H1 (cell line): Measurements from ENCODE around the gene SYNDIG1. TPM values are rescaled to one million over a fixed set of nuclear protein-coding genes. Genes with fewer than 3 reads are reported as not detected.

Experiments used
- CTCF ChIA-PET: fragments of 300-600 bp; sonication (Branson Sonifier 250); formaldehyde crosslinking; loops from one replicate; lab custom pipeline; 2021; ENCODE audit not compliant: partially characterized antibody; lab: Charles Lee
- POLR2A ChIA-PET: fragments of 300-600 bp; sonication (Branson Sonifier 250); formaldehyde crosslinking; loops from one replicate; lab custom pipeline; 2021; ENCODE audit warnings: inconsistent platforms; ENCODE audit not compliant: partially characterized antibody; lab: Charles Lee
- DNase-seq, 2 experiments: peaks; one replicate each; pipeline versions ENCODE4 v3.0.0 to v3.0.0-alpha.2; 2010 to 2022; ENCODE audit warnings: low spot score in 2 of 2, low read depth in 1 of 2, mixed read lengths in 1 of 2
- FAIRE-seq: peaks from 2 replicates; lab custom pipeline; 2011; peaks lifted over from hg19 to GRCh38; lab: Jason Lieb, UNC
- H2AFZ ChIP-seq: 2 replicates; pipeline ENCODE4 v1.8.1; 2012; ENCODE audit warnings: low read length, inconsistent platforms
- H2AK5ac ChIP-seq: 2 replicates; pipeline ENCODE4 v1.6.1; 2013; ENCODE audit warnings: low read depth, low read length
- H2BK120ac ChIP-seq: replicated peaks from 2 replicates; pipeline ENCODE3; 2013; ENCODE audit warnings: low read depth, low read length, inconsistent platforms
- H2BK12ac ChIP-seq: 2 replicates; pipeline ENCODE4 v1.6.1; 2013; ENCODE audit warnings: low read depth, low read length
- H2BK15ac ChIP-seq: 2 replicates; pipeline ENCODE4 v1.6.1; 2013; ENCODE audit warnings: low read length
- H2BK20ac ChIP-seq: 2 replicates; pipeline ENCODE4 v1.6.1; 2013; ENCODE audit warnings: low read length
- H2BK5ac ChIP-seq: 2 replicates; pipeline ENCODE4 v1.6.1; 2013; ENCODE audit warnings: low read depth, low read length
- H3K14ac ChIP-seq: 2 replicates; pipeline ENCODE4 v1.6.1; 2013; ENCODE audit warnings: inconsistent platforms; ENCODE audit not compliant: insufficient read length
- H3K18ac ChIP-seq: 2 replicates; pipeline ENCODE4 v1.6.1; 2013; ENCODE audit warnings: low read length; ENCODE audit errors: extremely low read depth
- H3K23ac ChIP-seq: 2 replicates; pipeline ENCODE4 v1.6.1; 2013; ENCODE audit warnings: inconsistent platforms; ENCODE audit not compliant: insufficient read length
- H3K23me2 ChIP-seq: 2 replicates; pipeline ENCODE4 v1.6.1; 2013; ENCODE audit warnings: low read depth, low read length
- H3K27ac ChIP-seq: 2 replicates; pipeline ENCODE4 v1.6.1; 2011; ENCODE audit warnings: low read depth, low read length, inconsistent platforms
- H3K27me3 ChIP-seq, 4 experiments: replicated peaks in 1 of 4; 1 replicate in 1 of 4; 2 replicates in 3 of 4; pipeline versions ENCODE4 v1.6.1 to v1.8.1; 2011 to 2013; ENCODE audit warnings: low read length in 3 of 4, mild to moderate bottlenecking in 3 of 4, inconsistent platforms in 2 of 4, mixed read lengths in 2 of 4, moderate library complexity in 1 of 4; ENCODE audit not compliant: control insufficient read depth in 3 of 4, insufficient read depth in 3 of 4; ENCODE audit errors: extremely low read depth in 1 of 4
- H3K36me3 ChIP-seq, 4 experiments: 2 replicates each; pipeline versions ENCODE4 v1.6.1 to v1.8.1; 2011 to 2013; ENCODE audit warnings: mild to moderate bottlenecking in 4 of 4, low read length in 3 of 4, moderate library complexity in 2 of 4, control low read depth in 1 of 4, inconsistent platforms in 1 of 4; ENCODE audit not compliant: insufficient read depth in 4 of 4, control insufficient read depth in 2 of 4
- H3K4ac ChIP-seq: replicated peaks from 2 replicates; pipeline ENCODE3; 2013; ENCODE audit warnings: low read length, low read depth, mixed read lengths, inconsistent platforms; ENCODE audit not compliant: insufficient read length
- H3K4me1 ChIP-seq, 4 experiments: replicated peaks in 1 of 4; 1 replicate in 1 of 4; 2 replicates in 3 of 4; pipeline versions ENCODE4 v1.6.1 to v1.8.1; 2011 to 2013; ENCODE audit warnings: low read length in 3 of 4, inconsistent platforms in 2 of 4, mixed read lengths in 1 of 4; ENCODE audit not compliant: insufficient read depth in 4 of 4, control insufficient read depth in 3 of 4
- H3K4me2 ChIP-seq, 2 experiments: 2 replicates each; pipeline versions ENCODE4 v1.6.1 to v1.8.1; 2011 to 2013; ENCODE audit warnings: low read depth in 2 of 2, low read length in 2 of 2, control low read depth in 1 of 2, inconsistent platforms in 1 of 2, mild to moderate bottlenecking in 1 of 2; ENCODE audit not compliant: insufficient read depth in 1 of 2
- H3K4me3 ChIP-seq, 4 experiments: fragments of 200-600, 300-600 bp in 1 of 4; sonication (generic), shearing (Covaris generic), sonication (Bioruptor Twin) in 1 of 4; 2 replicates each; pipeline versions ENCODE4 v1.5.1 to v1.8.1; 2011 to 2016; ENCODE audit warnings: low read length in 4 of 4, low read depth in 3 of 4, control low read depth in 2 of 4, inconsistent platforms in 2 of 4, mild to moderate bottlenecking in 2 of 4, mixed read lengths in 1 of 4, moderate library complexity in 1 of 4; ENCODE audit not compliant: insufficient read depth in 2 of 4; ENCODE audit errors: extremely low read depth in 1 of 4
- H3K56ac ChIP-seq: replicated peaks from 2 replicates; pipeline ENCODE3; 2013; ENCODE audit warnings: low read depth, mild to moderate bottlenecking, mixed read lengths, low read length, inconsistent platforms; ENCODE audit not compliant: insufficient read length
- H3K79me1 ChIP-seq: 2 replicates; pipeline ENCODE4 v1.6.1; 2013; ENCODE audit warnings: low read depth, low read length, control low read depth
- H3K79me2 ChIP-seq, 2 experiments: 2 replicates each; pipeline versions ENCODE4 v1.6.1 to v1.8.1; 2012 to 2013; ENCODE audit warnings: low read length in 2 of 2, mild to moderate bottlenecking in 2 of 2, inconsistent platforms in 1 of 2; ENCODE audit not compliant: insufficient read depth in 2 of 2, control insufficient read depth in 1 of 2
- H3K9ac ChIP-seq, 4 experiments: replicated peaks in 1 of 4; 1 replicate in 1 of 4; 2 replicates in 3 of 4; pipeline versions ENCODE4 v1.6.1 to v1.8.1; 2011 to 2013; ENCODE audit warnings: low read depth in 3 of 4, low read length in 3 of 4, control low read depth in 2 of 4, mild to moderate bottlenecking in 2 of 4, moderate library complexity in 2 of 4, inconsistent platforms in 1 of 4; ENCODE audit errors: extremely low read depth in 1 of 4
- H3K9me3 ChIP-seq, 2 experiments: 2 replicates each; pipeline versions ENCODE4 v1.6.1 to v1.8.1; 2012 to 2013; ENCODE audit warnings: mild to moderate bottlenecking in 2 of 2, moderate library complexity in 2 of 2, control low read depth in 1 of 2, inconsistent platforms in 1 of 2, low read depth in 1 of 2, low read length in 1 of 2, mixed read lengths in 1 of 2; ENCODE audit not compliant: insufficient read depth in 2 of 2
- H4K20me1 ChIP-seq, 2 experiments: replicated peaks in 1 of 2; 2 replicates each; pipeline versions ENCODE3 to v1.8.1; 2011 to 2013; ENCODE audit warnings: inconsistent platforms in 2 of 2, low read length in 2 of 2, mild to moderate bottlenecking in 1 of 2; ENCODE audit not compliant: insufficient read depth in 2 of 2, control insufficient read depth in 1 of 2
- H4K5ac ChIP-seq: 2 replicates; pipeline ENCODE4 v1.6.1; 2013; ENCODE audit warnings: low read length, low read depth, mixed read lengths, inconsistent platforms; ENCODE audit not compliant: insufficient read length
- H4K8ac ChIP-seq: 2 replicates; pipeline ENCODE4 v1.8.0; 2013; ENCODE audit warnings: mild to moderate bottlenecking, moderate library complexity, low read length, inconsistent platforms; ENCODE audit not compliant: insufficient read depth; ENCODE audit errors: extremely low read depth
- H4K91ac ChIP-seq: replicated peaks from 2 replicates; pipeline ENCODE3; 2013; ENCODE audit warnings: low read length, mixed read lengths, inconsistent platforms; ENCODE audit not compliant: insufficient read length
- CEBPB ChIP-seq: IDR thresholded peaks from 2 replicates; pipeline ENCODE4 v1.6.1; 2012; ENCODE audit warnings: low read depth, low read length
- TAF1 ChIP-seq: IDR thresholded peaks from 2 replicates; pipeline ENCODE4 v1.6.1; 2011; ENCODE audit warnings: mild to moderate bottlenecking, low read depth, low read length
- ZNF274 ChIP-seq: IDR thresholded peaks from 2 replicates; pipeline ENCODE4 v1.7.0; 2012; ENCODE audit warnings: low read length, borderline replicate concordance; ENCODE audit errors: extremely low read depth
- WGBS, 2 experiments: shearing (Covaris generic) in 1 of 2; methylation state at CpG; one replicate each; pipeline versions ENCODE4 v1.1.6 to v1.1.7; 2013 to 2015; ENCODE audit warnings: low lambda C conversion rate in 2 of 2, mixed read lengths in 2 of 2, inconsistent platforms in 1 of 2, low coverage in 1 of 2, missing lambda C conversion rate in 1 of 2; ENCODE audit not compliant: insufficient replicate concordance in 2 of 2, insufficient coverage in 1 of 2, insufficient read length in 1 of 2; ENCODE audit errors: extremely low coverage in 1 of 2, missing lambda C conversion rate in 1 of 2; 5-methylcytosine and 5-hydroxymethylcytosine counted together
- polyA plus RNA-seq, 7 experiments: library from polyadenylated mRNA; depleted of rRNA in 3 of 7; stranded (reverse) in 5 of 7; unstranded in 2 of 7; fragments of >200 nt in 5 of 7; fragments of 200-250 nt in 2 of 7; gene quantifications; 1 replicate in 5 of 7; 2 replicates in 1 of 7; 4 replicates in 1 of 7; pipeline versions ENCODE4 v1.2.1 to v1.2.3, GENCODE V29; 2011 to 2013; ENCODE audit warnings: missing spikeins in 2 of 7, mixed read lengths in 2 of 7
- total RNA-seq: library from RNA; stranded (reverse); fragmentation: NEBNext Ultra II Directional; extraction: Animal tissue kit (Norgen Biotek cat#: 25700); gene quantifications from 2 replicates; pipeline ENCODE4 v1.2.1, GENCODE V29; 2021

SYNDIG1 gene
- total and polyA plus RNA-seq, 2 of the 8 experiments (the other 6 are each of a cell fraction or from before 2014, with no cell fraction given) = 6.5 to 7.8 TPM

- H2BK12ac ChIP-seq = peak overlapping the region; percentile 92; the same call in 1 of the 2 replicates
- no peaks in the 10 kb centered on the region for H3K79me1 ChIP-seq
- H3K4me1 ChIP-seq = peaks cover 19 to 36% (median 24%) of the 10 kb centered on the region in 4 experiments; a peak in 6 of 7 replicates
- peak overlapping the region; percentile 54 for H4K91ac ChIP-seq
- peak overlapping the region; percentile 98 for H2BK20ac ChIP-seq
- H2BK15ac ChIP-seq = peak overlapping the region; percentile 89; the same call in 1 of the 2 replicates
- CTCF ChIA-PET = interaction anchor here (0.6 to 2.7 kb wide), 5 partner anchors 19 to 444 kb away, joined by 3 to 9 read pairs (median 3); no protein-coding TSS in a partner anchor
- 85% methylated on average over 11 of the region's 11 CpGs; no CpG with 5 or more reads in 1 of the 2 experiments for WGBS, 2 experiments
- H3K14ac ChIP-seq = no peak overlapping the region
- H3K4me3 ChIP-seq = no peak overlapping the region
- no peak overlapping the region for H3K9ac ChIP-seq
- no peak overlapping the region for H2AFZ ChIP-seq
- no peak overlapping the region for H2BK120ac ChIP-seq
- H3K27me3 ChIP-seq = no peaks in the 10 kb centered on the region
- no peaks in the 10 kb centered on the region for H3K9me3 ChIP-seq
- no peak overlapping the region for H3K56ac ChIP-seq
- H2AK5ac ChIP-seq = peak overlapping the region; percentile 42; the same call in 1 of the 2 replicates
- DNase-seq (no peak), FAIRE-seq (no peak)
- no peaks in the 10 kb centered on the region for H3K23me2 ChIP-seq
- TF ChIP-seq CEBPB (no peak), TAF1 (no peak), ZNF274 (no peak)
- H3K4ac ChIP-seq = peak overlapping the region; percentile 89
- no peak overlapping the region for H4K8ac ChIP-seq
- no peaks in the 10 kb centered on the region for H3K79me2 ChIP-seq
- H4K5ac ChIP-seq = no peak overlapping the region
- H3K27ac ChIP-seq = no peak overlapping the region
- H4K20me1 ChIP-seq = no peaks in the 10 kb centered on the region
- H3K23ac ChIP-seq = no peak overlapping the region
- H3K36me3 ChIP-seq = no peaks in the 10 kb centered on the region; a peak in 1 of 8 replicates
- H3K18ac ChIP-seq = peak overlapping the region; percentile 42; the same call in 1 of the 2 replicates
- POLR2A ChIA-PET = no interaction called here
- H3K4me2 ChIP-seq = 0 out of 4 replicates have a peak overlapping the region, but pooled peaks of 1 of the 2 experiments have one; percentile 15
- peak overlapping the region; percentile 46; the same call in 1 of the 2 replicates for H2BK5ac ChIP-seq
These were observed 23.8 kb upstream of the SYNDIG1 start for GRCh38 chr20:24445510-24446170.
